GM21423 (cell line): ENCODE results near the gene FAS.
A peak's percentile ranks its signal among the peaks of the same experiment; 100 is the strongest.

Experiments
- ATAC-seq: cut with Tn5 transposase; IDR thresholded peaks from one replicate; pipeline ENCODE4 v1.9.1; 2021; ENCODE audit warnings: mild to moderate bottlenecking, moderate library complexity; ENCODE audit not compliant: unreplicated experiment

The FAS gene

DNA sequence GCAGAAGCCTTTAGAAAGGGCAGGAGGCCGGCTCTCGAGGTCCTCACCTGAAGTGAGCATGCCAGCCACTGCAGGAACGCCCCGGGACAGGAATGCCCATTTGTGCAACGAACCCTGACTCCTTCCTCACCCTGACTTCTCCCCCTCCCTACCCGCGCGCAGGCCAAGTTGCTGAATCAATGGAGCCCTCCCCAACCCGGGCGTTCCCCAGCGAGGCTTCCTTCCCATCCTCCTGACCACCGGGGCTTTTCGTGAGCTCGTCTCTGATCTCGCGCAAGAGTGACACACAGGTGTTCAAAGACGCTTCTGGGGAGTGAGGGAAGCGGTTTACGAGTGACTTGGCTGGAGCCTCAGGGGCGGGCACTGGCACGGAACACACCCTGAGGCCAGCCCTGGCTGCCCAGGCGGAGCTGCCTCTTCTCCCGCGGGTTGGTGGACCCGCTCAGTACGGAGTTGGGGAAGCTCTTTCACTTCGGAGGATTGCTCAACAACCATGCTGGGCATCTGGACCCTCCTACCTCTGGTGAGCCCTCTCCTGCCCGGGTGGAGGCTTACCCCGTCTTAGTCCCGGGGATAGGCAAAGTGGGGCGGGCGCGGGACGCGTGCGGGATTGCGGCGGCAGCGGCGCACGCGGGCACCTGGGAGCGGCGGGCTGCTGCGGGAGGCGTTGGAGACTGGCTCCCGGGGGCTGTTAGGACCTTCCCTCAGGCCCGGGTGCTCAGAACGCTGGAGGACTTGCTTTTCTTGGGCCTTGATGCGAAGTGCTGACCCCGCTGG is at the start of gene FAS:
Gene FAS (plus strand): TSS at position 415 of the 777 bp plus-strand sequence. CDS start 79 bp downstream, at position 494.
- ATAC-seq = peak; percentile 62

DNA sequence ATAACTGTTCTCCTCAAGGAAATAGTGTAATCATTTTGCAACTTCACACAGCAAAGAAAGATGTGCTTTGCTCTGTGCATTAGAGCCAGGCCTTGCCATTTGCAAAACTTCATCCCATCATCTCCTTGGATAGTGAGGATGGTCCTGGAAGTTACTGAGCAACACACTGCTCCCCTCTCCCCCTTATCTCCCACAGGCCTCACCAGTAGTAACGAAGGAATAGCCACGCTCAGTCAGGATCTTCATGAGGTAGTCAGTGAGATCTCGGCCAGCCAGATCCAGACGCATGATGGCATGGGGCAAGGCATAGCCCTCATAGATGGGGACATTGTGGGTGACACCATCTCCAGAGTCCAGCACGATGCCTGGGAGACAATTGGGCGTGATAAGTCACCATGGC is 49.6 kb upstream of the FAS start:
- ATAC-seq = no peak

DNA sequence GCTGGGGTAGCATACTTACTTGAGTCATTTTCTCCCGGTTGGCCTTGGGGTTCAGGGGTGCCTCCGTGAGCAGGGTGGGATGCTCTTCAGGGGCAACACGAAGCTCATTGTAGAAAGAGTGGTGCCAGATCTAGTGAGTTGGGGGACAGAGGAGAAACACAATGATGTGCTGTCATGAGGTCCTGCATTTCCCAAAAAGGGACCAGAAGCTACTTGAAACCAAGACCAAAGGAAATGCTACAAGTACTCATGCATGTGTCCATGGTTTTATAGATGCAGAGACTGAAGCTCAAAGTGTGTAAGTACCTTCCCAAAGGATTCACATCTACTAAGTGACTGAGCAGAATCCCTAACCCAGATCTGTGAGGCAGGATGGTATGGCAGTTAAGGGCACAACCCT is 46.8 kb upstream of the FAS start:
- ATAC-seq = no peak

GRCh38 chr10:88944813-88945212 is 45.8 kb upstream of the FAS start:
- ATAC-seq = peak; percentile 47

DNA sequence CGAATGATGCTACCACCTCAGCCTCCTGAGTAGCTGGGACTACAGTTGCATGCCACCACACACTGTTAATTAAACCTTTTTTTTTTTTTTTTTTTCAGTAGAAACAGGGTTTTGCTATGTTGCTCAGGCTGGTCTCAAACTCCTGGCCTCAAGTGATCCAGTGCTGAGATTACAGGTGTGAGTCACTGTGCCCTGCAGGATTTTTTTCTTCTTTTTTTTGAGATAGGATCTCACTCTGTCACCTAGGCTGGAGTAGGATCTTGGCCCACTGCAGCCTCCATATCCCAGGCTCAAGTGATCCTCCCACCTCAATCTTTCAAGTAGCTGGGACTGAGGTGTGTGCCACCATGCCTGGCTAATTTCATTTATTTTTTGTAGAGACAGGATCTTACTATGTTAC is 44.4 kb upstream of the FAS start:
- no peak for ATAC-seq

- ATAC-seq = no peak
These were observed 43.5 kb upstream of the FAS start for GRCh38 chr10:88946965-88947590.

DNA sequence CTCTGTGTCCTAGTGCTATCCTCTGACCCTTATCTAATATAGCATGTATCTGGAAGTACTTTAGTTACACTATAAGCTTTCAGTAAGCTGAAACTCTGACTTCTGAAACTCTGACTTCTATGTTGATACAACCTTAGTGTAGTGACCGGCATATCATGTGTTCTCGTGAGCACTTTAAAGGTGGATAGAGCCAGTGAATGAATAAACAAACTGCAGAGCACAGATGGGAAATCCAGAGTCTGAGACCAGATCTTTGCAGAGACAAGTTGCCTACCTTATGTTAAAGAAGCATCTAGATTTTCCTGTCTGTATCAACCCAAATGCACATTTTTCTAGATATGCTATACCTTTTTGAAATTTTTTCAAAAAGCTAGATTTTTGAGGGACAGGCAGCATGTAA is 41.5 kb upstream of the FAS start:
- ATAC-seq = no peak

GRCh38 chr10:88949912-88950837 is 40.4 kb upstream of the FAS start:
- ATAC-seq = no peak

DNA sequence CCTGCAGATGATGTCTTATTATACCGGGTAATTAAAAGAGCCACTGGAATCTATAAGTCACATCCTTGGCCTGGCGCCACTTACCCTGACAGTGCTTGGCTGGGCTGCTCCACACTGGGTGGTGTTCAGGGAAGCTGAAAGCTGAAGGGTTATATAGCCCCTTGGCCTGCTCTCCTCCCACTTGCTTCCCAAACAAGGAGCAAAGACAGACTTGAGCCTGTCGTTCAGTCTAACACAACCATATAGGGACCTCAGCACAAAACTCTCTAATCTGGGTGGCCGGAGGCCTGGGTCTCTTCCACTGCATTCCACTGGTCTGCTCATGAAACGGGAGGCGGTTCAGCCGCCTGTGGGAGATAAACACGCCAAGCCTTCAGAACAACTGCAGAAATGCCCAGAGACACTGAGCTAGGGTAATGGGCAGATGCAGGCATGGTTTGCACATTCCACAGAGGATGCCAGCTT is 37.9 kb upstream of the FAS start, which contains the start of gene ACTA2:
Gene ACTA2 (minus strand): TSS at position 127 of the 465 bp plus-strand sequence. CDS start 3,843 bp downstream, outside the sequence.
- no peak for ATAC-seq

- ATAC-seq = no peak
These were observed 36.9 kb upstream of the FAS start for GRCh38 chr10:88953662-88954061.

DNA sequence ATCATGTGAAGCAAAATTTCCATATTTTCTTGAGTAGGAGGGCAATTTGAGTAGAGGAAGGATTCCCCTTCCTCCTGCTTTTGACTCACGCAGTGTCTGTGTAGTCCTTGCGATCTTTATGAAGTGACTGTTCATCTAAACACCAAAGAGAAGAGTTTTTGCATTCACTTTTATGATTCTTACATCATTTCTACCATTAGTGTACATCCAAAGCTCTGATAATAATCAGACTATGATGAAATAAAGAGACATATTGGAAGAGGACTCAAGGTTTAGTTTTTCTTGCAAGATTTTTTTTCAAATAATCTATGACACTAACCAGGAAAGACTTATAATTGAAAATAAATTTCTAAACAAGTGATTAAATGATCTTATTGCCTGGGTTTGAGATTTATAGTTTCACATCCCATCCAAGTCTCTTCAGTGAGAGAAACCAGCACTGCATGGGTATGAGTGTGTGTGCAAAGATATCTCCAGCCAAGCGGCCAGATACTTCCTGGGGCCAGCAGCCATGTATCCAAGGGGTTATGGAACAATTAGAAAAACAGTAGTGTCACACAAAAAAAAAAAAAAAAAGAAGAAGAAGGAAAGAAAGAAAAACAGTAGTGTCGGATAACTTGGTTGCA is 36.0 kb upstream of the FAS start:
- ATAC-seq = no peak

GRCh38 chr10:88957381-88957780 is 33.2 kb upstream of the FAS start:
- no peak for ATAC-seq

DNA sequence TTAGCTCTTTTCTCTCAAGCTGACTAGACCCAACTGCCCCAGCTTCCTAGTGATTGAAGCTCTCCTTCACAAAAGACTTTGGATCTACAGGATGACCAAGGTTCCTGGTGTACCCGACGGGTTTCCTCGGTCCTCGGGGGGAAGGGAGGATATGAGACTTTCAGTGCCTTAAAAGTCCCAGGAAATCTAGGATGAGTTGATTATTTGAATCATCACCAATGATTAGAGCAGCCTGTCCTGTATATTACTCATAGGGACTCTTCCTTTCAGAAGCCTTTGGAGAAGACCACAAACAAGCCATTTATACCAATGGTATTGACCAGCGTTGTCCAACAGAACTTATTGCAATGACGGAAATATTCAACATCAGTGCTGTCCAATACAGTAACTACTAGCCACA is 31.9 kb upstream of the FAS start:
- ATAC-seq = no peak

DNA sequence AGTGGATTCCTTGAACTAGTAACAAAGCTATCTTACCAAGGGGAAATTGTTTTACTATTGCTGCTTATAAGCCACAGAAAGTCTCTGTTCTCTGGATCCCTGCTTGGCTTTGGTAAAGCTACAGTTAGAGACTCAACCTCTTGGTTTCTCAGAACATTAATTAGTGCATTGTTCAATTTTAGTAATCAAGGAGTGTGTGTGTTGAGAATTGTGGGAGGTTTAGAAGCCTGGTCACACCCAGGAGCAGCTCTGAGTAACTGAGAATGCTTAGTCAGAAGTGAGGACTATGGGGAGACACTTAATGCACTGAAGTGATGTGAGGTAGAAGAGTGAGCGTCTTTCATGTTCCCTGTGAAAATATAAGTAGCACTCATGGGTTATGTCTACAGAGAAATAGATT is 29.8 kb upstream of the FAS start:
- no peak for ATAC-seq

DNA sequence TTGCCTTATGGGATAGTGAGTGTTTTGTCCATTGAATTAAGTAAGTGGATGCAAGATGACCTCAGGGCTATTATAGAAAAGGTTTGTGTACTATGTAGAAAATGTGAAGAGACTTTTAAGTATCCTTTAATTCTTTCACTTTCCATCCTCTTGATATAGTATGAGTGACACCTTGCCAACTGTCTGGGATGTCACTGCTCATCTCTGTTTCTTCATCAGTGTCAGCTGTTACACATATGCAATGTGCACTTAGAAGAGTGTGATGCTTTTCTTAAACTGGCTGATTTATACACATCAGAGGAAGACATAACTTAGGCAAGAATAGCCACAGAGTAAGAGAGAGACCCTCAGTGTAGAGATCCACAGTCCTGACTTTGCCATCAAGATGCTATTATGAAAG is 29.3 kb upstream of the FAS start:
- ATAC-seq = no peak

DNA sequence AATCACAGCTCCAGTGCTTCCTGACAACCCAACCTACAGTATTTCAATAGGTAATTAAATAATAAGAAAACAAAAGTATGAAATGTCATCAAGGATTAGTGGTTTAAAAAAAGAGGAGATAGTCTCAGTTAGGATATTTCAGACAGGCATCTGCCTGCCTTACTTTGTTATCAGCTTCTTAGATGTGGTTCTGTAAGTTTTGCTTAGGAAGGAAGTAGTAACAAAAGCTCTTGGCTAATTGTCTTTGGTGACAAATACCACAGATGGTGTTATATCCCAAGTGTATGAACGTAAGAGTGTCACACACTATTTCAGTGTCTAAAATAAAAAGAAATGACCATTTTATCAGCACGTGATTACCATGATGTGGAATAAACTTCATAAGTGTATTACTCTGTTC is 28.3 kb upstream of the FAS start:
- ATAC-seq = no peak

- no peak for ATAC-seq
These were observed 27.3 kb upstream of the FAS start for GRCh38 chr10:88963318-88963717.

DNA sequence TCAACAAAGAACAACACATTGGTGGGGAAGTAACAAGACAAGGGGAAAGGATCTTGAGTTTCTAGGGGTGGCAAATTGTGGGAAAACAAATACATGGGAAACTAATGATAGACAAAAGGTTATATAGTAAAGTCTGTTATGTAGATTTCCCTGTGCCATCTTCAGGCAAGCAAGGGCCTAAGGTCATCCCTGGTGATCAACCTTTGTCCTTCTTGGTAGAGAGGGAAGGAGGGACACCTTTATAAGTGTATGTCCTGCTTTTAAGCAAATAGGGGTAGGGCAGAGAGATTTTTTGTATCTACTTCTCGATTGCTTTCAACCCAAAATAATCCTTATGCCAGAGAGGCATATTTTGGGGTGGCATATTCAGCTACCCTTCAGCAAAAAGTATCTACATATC is 26.2 kb upstream of the FAS start:
- ATAC-seq = no peak

DNA sequence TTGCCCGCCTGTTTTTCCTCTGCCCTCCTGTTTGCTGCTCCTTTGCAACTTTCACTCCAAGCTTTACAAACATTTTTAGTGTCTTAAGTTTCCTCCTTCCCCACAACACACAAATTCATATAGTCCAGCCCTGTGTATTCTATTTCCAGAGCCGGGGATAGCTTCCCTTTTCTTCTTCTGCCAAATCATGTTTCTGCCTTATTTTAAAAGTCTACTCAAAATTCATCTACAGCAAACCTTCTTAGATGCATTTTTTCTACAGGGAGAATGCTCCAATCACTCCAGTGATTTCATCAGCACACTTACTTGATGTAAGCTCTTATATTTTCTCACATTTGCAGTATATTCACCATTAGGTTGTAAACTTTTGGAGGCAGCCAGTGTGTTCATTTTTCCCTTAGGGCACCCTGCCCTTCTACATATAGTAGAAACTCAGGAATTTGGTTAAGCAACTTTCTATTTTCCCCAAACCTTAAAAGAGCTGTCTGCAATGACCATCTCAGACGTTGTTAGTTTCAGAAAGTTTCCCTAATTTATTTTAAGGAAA is 25.7 kb upstream of the FAS start:
- ATAC-seq = no peak

DNA sequence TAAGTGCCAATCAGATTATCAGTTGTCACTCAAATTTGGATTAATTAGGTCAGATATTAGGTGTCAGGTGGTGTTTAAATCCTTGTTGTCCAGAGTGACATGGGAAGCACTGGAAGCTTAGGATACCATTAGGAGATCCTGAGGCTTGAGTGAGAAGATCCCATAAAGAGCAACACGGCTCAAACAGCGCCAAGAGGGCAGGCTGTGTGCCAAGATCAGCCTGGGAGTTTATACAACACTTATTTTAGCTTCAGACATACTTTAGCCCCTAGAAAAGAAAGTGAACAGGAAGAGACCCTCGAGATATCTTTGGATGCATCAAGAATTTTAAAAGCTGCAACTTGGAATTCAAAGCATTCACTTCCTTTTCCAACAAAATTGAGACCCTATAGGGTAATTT is 23.8 kb upstream of the FAS start:
- no peak for ATAC-seq

DNA sequence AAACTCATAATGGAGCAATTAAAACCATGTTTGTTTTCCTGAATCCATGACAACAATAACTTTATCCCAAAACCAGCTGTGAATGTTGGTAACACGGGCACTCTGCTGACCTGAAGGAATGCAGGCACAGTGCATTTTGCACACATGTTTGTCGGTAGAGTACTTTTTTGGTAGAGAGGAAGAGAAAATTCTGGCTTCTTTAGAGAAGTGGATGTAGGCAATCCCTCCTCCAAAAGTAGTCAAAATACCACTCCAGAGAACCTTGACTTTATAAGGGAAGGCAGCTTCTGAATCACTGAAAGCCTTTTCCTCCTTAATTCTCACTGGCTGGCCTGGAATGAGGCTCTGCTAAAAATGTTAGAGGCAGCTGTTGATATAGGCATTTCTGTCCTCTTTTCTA is 22.2 kb upstream of the FAS start:
- no peak for ATAC-seq
